Loucy (cell line): ENCODE data around the gene ZNF837.

Experiments
- EZH2phosphoT487 ChIP-seq: fragments of 200-600 bp; IDR thresholded peaks from 2 replicates; pipeline ENCODE4 v1.6.1; 2018; ENCODE audit warnings: antibody characterized with exemption, mild to moderate bottlenecking, moderate library complexity, borderline replicate concordance
- TF ChIP-seq, protein P1 (sequence below): fragments of 200-600 bp; sonication (generic); conservative IDR thresholded peaks from 2 replicates; pipeline ENCODE4 v1.5.1; 2014; ENCODE audit warnings: mild to moderate bottlenecking, antibody characterized with exemption, low read length

DNA sequence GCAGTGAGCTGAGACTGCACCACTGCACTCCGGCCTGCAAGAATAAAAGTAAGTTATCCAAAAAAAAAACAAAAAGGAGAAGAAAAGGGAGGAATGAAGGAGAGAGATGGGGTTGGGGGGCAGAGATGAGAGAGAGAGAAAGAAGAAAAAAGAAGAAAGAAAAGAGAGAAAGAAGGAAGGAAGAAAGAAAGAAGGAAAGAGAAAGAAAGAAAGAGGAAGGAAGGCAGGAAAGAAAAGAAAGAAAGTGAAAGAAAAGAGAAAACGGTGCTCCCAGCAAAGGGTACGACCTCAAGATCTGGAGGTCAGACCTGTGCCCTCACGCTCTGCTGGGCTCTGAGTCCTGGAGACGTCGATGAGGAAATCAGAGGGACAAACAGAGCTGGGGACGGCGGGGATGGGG lies 31.2 kb downstream of the ZNF837 start:
- TF ChIP-seq, protein P1, sequence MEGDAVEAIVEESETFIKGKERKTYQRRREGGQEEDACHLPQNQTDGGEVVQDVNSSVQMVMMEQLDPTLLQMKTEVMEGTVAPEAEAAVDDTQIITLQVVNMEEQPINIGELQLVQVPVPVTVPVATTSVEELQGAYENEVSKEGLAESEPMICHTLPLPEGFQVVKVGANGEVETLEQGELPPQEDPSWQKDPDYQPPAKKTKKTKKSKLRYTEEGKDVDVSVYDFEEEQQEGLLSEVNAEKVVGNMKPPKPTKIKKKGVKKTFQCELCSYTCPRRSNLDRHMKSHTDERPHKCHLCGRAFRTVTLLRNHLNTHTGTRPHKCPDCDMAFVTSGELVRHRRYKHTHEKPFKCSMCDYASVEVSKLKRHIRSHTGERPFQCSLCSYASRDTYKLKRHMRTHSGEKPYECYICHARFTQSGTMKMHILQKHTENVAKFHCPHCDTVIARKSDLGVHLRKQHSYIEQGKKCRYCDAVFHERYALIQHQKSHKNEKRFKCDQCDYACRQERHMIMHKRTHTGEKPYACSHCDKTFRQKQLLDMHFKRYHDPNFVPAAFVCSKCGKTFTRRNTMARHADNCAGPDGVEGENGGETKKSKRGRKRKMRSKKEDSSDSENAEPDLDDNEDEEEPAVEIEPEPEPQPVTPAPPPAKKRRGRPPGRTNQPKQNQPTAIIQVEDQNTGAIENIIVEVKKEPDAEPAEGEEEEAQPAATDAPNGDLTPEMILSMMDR, result no peak
- TF ChIP-seq EZH2phosphoT487, result no peak
